Measurements from ENCODE around the gene AKAP6.

Gene AKAP6

GRCh38 chr14:32476532-32476931 lies 147.4 kb downstream of the AKAP6 start:
- DNase-seq (ENCODE audit: low read depth): no peak

GRCh38 chr14:32477396-32477795 lies 148.3 kb downstream of the AKAP6 start:
- DNase-seq (ENCODE audit: low read depth): no peak

- DNase-seq (ENCODE audit: low read depth): peak; percentile 34
Measured at GRCh38 chr14:32478050-32478449, 149.0 kb downstream of the AKAP6 start.

DNA sequence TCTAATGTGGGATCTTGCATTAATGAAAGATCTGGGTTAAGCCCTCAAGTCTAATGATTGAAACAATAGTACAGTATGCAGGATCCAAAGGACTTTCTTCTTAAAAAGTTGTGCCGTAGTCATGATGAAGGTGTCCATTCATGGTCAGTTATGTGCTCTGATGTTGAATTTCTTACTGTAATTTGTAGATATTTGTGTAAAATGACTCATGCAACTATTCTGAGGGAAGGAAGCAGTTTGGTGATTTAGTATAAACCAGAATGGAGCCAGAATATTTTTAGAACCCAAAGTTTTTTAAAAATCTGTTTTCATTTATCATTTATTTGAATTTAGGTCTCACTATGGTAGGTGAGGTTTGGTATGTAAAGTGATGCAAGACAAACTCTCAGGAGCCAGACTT lies 151.2 kb downstream of the AKAP6 start:
- no peak for DNase-seq (ENCODE audit: low read depth)

DNA sequence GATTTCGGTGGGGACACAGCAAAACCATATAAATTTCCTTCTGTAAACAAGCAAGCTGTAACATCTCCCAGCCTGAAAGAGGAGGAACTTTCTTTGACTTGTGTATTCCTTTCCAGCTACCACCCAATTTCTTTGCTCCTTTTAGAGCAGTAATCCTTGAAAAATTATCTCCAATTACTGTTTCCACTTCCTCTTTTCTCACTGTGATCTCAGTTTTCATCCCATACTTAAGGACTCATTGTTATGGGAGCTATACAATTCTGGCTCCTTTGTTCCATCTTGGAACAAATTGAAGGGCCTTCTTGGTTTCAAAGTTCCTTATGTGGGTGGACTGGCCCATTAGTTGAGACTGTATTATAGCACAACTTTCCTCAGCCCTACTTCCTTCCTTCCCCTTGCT lies 152.6 kb downstream of the AKAP6 start:
- DNase-seq (ENCODE audit: low read depth): no peak

- DNase-seq (ENCODE audit: low read depth): no peak
Measured at GRCh38 chr14:32491416-32492016, 162.4 kb downstream of the AKAP6 start.

DNA sequence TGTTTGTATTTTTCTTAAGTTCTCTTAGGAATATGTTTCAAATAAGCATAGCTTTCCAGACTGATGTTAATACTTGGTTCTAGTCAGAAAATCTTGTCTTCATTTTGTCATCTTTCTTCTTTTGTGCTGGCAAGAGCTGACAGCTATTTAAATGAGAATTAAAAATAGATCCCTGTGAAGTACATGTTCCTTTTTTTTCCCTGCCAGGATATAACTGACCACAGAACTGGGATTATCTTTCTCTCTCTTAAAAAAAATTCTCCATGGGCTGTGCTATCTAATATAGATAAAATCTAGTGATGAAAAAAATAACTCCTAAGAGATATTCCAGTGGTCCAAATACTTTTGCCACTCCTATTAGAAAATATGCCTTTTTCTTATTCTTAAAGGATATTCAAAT lies 163.4 kb downstream of the AKAP6 start:
- no peak for DNase-seq (ENCODE audit: low read depth)

GRCh38 chr14:32494609-32495434 lies 165.7 kb downstream of the AKAP6 start:
- DNase-seq (ENCODE audit: low read depth): no peak

GRCh38 chr14:32495435-32495734 lies 166.3 kb downstream of the AKAP6 start:
- no peak for DNase-seq (ENCODE audit: low read depth)

GRCh38 chr14:32497248-32497647 lies 168.2 kb downstream of the AKAP6 start:
- DNase-seq (ENCODE audit: low read depth): no peak

- DNase-seq (ENCODE audit: low read depth): peak; percentile 63
Measured at GRCh38 chr14:32507029-32507984, 178.2 kb downstream of the AKAP6 start.

GRCh38 chr14:32508281-32508680 lies 179.2 kb downstream of the AKAP6 start:
- DNase-seq (ENCODE audit: low read depth): peak; percentile 48

DNA sequence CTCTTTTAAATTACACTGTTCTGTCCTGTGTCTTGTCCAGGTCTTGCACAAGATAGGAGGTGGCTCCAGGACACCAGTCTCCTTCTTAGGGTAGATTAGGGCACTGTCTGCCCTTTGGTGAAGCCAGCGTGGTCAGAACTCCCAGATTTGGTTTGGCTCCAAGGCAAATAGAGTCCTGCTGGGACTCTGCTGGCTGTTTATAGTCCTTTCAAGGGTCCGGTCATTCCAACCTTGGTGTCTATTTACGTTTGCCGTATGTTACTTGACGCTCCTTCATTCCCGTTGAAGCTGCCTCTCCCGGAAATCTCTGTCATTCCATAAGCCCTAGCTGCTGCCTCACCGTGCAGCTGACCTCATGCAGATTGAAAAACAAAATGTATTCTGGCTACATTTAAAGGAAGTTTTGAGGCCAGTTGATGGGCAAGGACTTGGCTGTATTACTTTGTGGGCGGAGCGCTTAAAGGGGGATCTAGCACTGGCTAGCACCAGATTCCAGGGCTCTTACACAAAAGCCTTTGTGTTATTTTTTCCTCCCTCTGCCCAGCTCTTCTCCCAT lies 180.6 kb downstream of the AKAP6 start:
- peak; percentile 89 for DNase-seq (ENCODE audit: low read depth)

DNA sequence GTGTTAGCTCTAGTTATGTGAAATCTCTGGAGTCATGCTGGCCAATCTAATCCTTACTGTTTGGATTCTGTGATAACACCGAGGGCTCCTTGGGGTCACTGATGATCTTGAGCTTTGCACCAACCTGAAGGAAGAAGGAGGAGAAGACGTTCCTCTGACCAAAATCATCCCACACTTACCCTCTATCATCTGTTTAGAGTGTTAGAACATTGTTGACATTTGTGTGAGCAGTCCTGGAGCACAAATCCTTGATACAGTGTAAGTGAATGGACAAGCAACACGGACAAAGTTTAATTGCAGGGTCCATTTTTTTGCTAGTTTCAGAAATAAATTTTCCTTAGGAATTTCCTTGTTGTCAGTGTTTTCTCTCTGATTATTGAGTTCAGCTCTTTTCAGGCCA lies 181.7 kb downstream of the AKAP6 start:
- DNase-seq (ENCODE audit: low read depth): no peak

DNA sequence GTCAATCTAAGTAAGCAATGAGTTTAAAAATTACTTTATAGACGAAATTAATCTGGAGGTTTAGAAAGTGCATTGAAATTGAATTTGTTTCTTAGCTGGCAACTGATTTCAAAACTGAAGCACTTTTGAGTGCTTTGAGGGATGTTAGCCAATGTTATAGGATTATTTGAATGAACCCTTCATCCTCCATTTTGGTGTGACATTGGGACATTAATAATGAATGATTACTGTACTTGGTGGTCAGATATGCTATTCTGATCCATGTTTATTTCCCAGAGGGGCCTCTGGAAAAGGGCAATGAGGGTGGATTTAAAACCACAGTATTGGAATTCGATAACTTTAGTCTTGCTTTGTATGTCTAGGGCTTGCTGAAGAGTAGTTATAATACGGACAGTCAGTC lies 183.2 kb downstream of the AKAP6 start:
- DNase-seq (ENCODE audit: low read depth): no peak

DNA sequence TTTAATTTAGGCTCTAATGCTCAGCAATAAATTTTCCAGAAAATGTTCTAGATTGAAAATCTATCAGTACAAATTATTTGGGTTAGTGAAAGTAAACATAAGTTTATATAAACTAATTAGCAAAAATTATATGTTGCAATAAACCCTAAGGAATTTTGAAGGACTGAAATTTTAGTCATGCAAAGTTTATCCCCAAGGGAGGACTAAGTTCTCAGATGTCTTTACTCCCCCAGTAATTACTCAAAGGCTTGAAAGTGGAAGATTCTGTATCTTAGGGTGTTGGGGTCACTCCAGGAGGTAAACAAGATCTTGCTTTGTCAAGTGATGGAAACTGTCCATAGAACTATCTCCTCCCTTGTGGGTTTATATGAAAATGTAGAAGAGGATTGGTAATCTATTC lies 183.7 kb downstream of the AKAP6 start:
- DNase-seq (ENCODE audit: low read depth): peak; percentile 47

DNA sequence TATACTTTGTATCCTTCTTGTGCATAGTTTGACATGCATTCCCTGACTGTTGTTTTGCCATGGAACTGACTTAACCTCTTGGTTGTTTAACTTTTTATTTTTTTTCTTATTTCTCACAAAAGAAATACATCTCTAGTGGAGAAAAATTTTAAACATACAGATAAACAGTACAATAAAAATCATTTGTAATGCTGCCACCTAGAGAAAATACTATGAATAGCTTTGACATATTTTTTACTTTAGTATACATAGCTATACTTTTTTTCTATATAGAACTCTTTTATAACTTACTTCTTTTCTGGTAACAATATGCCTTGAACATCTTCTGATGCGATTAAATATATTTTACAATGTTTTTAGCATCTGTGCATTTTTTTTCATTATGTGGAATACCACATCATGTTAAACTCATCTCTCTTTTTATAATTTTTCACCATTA lies 184.5 kb downstream of the AKAP6 start:
- peak; percentile 15 for DNase-seq (ENCODE audit: low read depth)

DNA sequence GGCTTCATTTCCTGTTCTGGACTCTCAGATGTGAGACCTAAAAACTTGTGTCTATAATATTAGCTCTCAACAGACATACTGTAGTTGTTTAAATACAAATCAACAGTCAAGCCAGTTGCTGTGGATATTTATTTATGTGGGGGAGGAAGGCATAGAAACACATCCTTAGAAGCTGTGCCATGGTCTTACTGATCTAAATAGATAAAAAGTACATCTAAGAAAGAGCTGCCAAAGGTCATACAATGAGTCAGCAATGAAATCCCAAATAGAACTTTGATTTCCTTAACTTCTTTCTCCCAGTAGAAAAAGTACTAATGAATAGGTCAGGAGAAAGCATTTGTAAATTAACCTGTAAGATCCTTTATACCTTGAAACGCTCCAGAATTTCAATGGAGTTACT lies 185.1 kb downstream of the AKAP6 start:
- no peak for DNase-seq (ENCODE audit: low read depth)

DNA sequence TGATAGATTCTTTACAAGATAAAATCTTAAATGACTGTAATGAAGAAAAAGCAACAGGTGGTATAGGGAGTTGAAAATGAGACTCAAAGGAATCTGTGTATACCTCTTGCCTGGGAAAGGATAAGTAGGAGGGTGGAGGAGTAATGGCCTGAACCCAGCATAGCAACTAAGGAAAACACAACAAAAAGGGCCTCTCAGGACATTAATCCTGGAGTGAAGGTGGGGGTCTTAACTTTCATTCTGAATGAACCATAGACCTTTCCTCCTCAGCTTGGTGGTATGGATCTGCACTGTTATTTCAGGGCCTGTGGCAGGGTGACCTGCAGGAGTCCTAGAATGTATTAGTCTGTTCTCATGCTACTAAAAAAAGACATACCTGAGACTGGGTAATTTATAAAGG lies 185.6 kb downstream of the AKAP6 start:
- no peak for DNase-seq (ENCODE audit: low read depth)

DNA sequence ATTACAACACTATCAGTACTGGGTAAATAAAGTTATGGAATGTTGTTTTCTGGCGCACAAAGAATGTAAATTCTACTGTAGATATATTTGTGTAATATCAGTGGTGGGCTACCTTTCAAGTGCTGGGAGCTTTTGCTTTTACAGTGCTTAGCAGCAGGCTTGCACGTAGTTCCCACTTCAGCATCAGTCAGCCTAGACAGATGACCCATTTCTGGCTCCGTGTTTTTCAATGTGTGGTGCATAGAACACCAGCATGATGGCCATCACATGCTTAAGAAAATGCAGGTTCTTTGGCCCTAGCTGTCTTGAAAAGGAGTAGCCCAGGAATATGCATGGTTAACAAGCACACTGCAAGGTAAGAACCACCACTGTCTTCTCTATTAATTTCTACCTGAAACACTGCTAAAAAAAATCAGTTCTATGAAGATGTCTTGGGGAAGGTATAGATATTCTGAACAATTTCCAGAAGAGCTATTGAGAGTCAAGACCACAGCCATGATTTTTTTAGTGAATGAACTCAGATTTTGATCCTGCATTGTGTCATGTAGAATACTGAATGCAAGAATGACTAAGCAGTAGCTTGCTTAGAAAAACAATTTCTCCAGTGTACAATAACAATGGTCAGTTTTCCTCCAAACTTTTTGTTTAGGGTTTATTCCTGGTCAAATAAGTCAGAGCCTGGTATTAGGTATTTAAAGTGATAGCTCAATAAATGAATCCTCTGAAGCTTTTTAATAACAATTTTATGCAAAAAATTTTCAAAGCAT lies 195.7 kb downstream of the AKAP6 start:
- no peak for DNase-seq (ENCODE audit: low read depth)

DNA sequence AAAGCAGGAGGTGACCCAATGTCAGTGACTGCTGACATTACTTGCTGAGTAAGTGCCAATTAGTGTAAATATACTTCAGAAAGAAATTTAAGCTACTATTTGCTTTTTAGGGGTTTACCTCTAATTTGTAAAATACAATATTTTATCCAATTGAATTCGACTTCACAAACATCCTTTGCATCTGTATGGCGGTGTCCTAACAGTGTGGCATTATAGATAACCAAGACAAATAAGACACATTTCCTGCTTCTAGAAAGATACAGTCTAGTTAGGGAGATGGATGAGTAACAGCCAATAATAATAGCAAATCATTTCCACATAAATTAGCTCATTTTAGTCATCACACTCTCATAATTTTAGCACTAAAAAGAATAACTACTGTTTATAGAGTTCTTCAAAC lies 196.5 kb downstream of the AKAP6 start:
- no peak for DNase-seq (ENCODE audit: low read depth)

DNA sequence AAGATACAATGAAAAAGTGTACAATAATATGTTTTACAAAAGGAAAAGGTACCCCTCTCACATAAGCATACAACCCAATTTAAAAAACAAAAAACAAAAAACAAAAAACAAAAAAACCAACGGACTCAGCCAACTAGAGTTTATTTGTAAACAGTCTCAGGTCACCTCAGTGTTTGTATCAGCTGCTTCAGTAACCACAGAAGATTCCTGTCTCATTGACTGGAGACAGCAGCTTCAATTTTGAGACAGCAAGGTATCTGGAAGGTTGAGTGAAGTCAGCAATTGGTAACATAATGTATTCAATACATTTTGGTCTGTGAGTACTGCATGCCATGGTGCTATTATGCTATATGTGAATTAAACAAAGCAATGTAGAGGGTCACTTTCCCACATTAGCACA lies 201.7 kb downstream of the AKAP6 start:
- DNase-seq (ENCODE audit: low read depth): no peak
